HCT116 (cell line): ENCODE results near the gene SH3TC2. TPM values are rescaled to one million over a fixed set of nuclear protein-coding genes. Genes with fewer than 3 reads are reported as not detected.

Experiments
- ATAC-seq: fragments of 200-7000 bp; cut with Tn5 transposase; 2 replicates; pipeline ENCODE4 v1.9.1; 2020; ENCODE audit warnings: mild to moderate bottlenecking, moderate library complexity
- BruUV-seq: library from RNA; stranded (reverse); fragments of 400-500 nt; replicated peaks from 2 replicates; lab custom pipeline; 2021; lab: Mats Ljungman, UMichigan
- CTCF ChIA-PET: fragments of 300-600 bp; sonication (Branson Sonifier 250); formaldehyde crosslinking; loops from one replicate; lab custom pipeline; 2021; ENCODE audit warnings: antibody characterized with exemption; lab: Charles Lee
- POLR2A ChIA-PET: fragments of 300-600, 350-600 bp; sonication (Branson Sonifier 250); formaldehyde crosslinking; loops from one replicate; lab custom pipeline; 2021; ENCODE audit warnings: antibody characterized with exemption; lab: Charles Lee
- RAD21 ChIA-PET, 2 experiments: fragments of 300-600 bp; sonication (Branson Sonifier 250); formaldehyde crosslinking; loops; one replicate each; lab custom pipeline; 2023; ENCODE audit warnings: low total read pairs in 2 of 2; ENCODE audit not compliant: uncharacterized antibody in 2 of 2, unreplicated experiment in 2 of 2, low non-redundant PET in 1 of 2; lab: Charles Lee
- DNase-seq: peaks from one replicate; pipeline ENCODE4 v3.0.0-alpha.2; 2010; ENCODE audit warnings: low read depth, low spot score
- H2AFZ ChIP-seq: fragments of 200-600 bp; shearing (Covaris generic), sonication (generic); 2 replicates; pipeline ENCODE4 v1.6.1; 2017; ENCODE audit warnings: low read depth, mixed run types, mixed read lengths, antibody characterized with exemption, low read length; ENCODE audit not compliant: poor library complexity, severe bottlenecking
- H3K27ac ChIP-seq: 2 replicates; pipeline ENCODE4 v1.5.1; 2012; ENCODE audit warnings: low read depth, low read length
- H3K27me3 ChIP-seq: fragments of 200-600 bp; sonication (generic); 2 replicates; pipeline ENCODE4 v1.6.1; 2016; ENCODE audit warnings: mixed run types, low read length, mixed read lengths; ENCODE audit not compliant: insufficient read depth
- H3K36me3 ChIP-seq, 2 experiments: fragments of 200-500 bp in 1 of 2; fragments of 200-600 bp in 1 of 2; sonication (Bioruptor generic) in 1 of 2; sonication (generic) in 1 of 2; 2 replicates each; pipeline versions ENCODE4 v1.5.1 to v1.6.1; 2014 to 2016; ENCODE audit warnings: low read length in 2 of 2, inconsistent platforms in 1 of 2, mixed read lengths in 1 of 2, mixed run types in 1 of 2; ENCODE audit not compliant: insufficient read depth in 2 of 2, control insufficient read depth in 1 of 2
- H3K4me1 ChIP-seq, 2 experiments: fragments of 200-600 bp in 1 of 2; sonication (generic) in 1 of 2; 2 replicates each; pipeline versions ENCODE4 v1.5.1 to v1.6.1; 2012 to 2017; ENCODE audit warnings: low read length in 2 of 2, inconsistent platforms in 1 of 2, mild to moderate bottlenecking in 1 of 2, mixed read lengths in 1 of 2, mixed run types in 1 of 2, moderate library complexity in 1 of 2; ENCODE audit not compliant: insufficient read depth in 2 of 2, control insufficient read depth in 1 of 2
- H3K4me2 ChIP-seq: fragments of 200-600 bp; sonication (generic); 2 replicates; pipeline ENCODE4 v1.6.1; 2017; ENCODE audit warnings: mixed run types, low read length, mixed read lengths
- H3K4me3 ChIP-seq, 2 experiments: fragments of 200-600 bp in 1 of 2; sonication (generic) in 1 of 2; replicated peaks in 1 of 2; 2 replicates each; pipeline ENCODE4 v1.5.1; 2011 to 2016; ENCODE audit warnings: low read length in 2 of 2, control low read depth in 1 of 2, low read depth in 1 of 2, mild to moderate bottlenecking in 1 of 2, mixed read lengths in 1 of 2, mixed run types in 1 of 2
- H3K79me2 ChIP-seq: fragments of 200-600 bp; sonication (generic); 2 replicates; pipeline ENCODE4 v1.6.1; 2017; ENCODE audit warnings: mild to moderate bottlenecking, mixed run types, low read length, moderate library complexity, mixed read lengths; ENCODE audit not compliant: insufficient read depth
- H3K9ac ChIP-seq: fragments of 200-600 bp; sonication (generic); 2 replicates; pipeline ENCODE4 v1.6.1; 2016; ENCODE audit warnings: low read length, mixed read lengths
- H3K9me2 ChIP-seq: fragments of 200-600 bp; sonication (generic), shearing (Covaris generic); 2 replicates; pipeline ENCODE4 v1.6.1; 2017; ENCODE audit warnings: mixed run types, mild to moderate bottlenecking, moderate library complexity; ENCODE audit not compliant: insufficient read depth
- H3K9me3 ChIP-seq, 2 experiments: fragments of 200-500 bp in 1 of 2; fragments of 200-600 bp in 1 of 2; sonication (Bioruptor generic) in 1 of 2; sonication (generic) in 1 of 2; 2 replicates each; pipeline ENCODE4 v1.6.1; 2014 to 2017; ENCODE audit warnings: low read length in 2 of 2, mixed read lengths in 2 of 2, inconsistent platforms in 1 of 2, low read depth in 1 of 2, mild to moderate bottlenecking in 1 of 2, mixed run types in 1 of 2, moderate library complexity in 1 of 2; ENCODE audit not compliant: control insufficient read depth in 1 of 2, insufficient read depth in 1 of 2
- H4K20me1 ChIP-seq: fragments of 200-600 bp; sonication (generic), shearing (Covaris generic); 2 replicates; pipeline ENCODE4 v1.6.1; 2017; ENCODE audit warnings: mixed run types, mild to moderate bottlenecking, moderate library complexity; ENCODE audit not compliant: insufficient read depth
- ATF3 ChIP-seq: IDR thresholded peaks from 2 replicates; pipeline ENCODE4 v1.6.1; 2012
- CEBPB ChIP-seq: IDR thresholded peaks from 2 replicates; pipeline ENCODE4 v1.6.1; 2012; ENCODE audit warnings: low read depth
- EGR1 ChIP-seq: IDR thresholded peaks from 2 replicates; pipeline ENCODE4 v1.6.1; 2012; ENCODE audit warnings: low read depth
- EZH2 ChIP-seq: fragments of 200-600 bp; sonication (generic); IDR thresholded peaks from 2 replicates; pipeline ENCODE4 v1.6.1; 2017; ENCODE audit warnings: antibody characterized with exemption, mixed run types
- EZH2phosphoT487 ChIP-seq: fragments of 200-600 bp; IDR thresholded peaks from 2 replicates; pipeline ENCODE4 v1.6.1; 2018; ENCODE audit warnings: antibody characterized with exemption, borderline replicate concordance
- FOSL1 ChIP-seq: IDR thresholded peaks from 2 replicates; pipeline ENCODE4 v1.6.1; 2012; ENCODE audit warnings: low read depth
- JUND ChIP-seq: IDR thresholded peaks from 2 replicates; pipeline ENCODE4 v1.6.1; 2012
- POLR2A ChIP-seq: IDR thresholded peaks from 2 replicates; pipeline ENCODE4 v1.7.0; 2011; ENCODE audit warnings: borderline replicate concordance; ENCODE audit not compliant: insufficient read depth, insufficient read length; ENCODE audit errors: extremely low read depth
- POLR2AphosphoS5 ChIP-seq: IDR thresholded peaks from 2 replicates; pipeline ENCODE4 v1.6.1; 2011; ENCODE audit warnings: mild to moderate bottlenecking, low read depth, low read length, moderate library complexity
- RAD21 ChIP-seq: IDR thresholded peaks from 2 replicates; pipeline ENCODE4 v1.6.1; 2012; ENCODE audit warnings: low read depth, mild to moderate bottlenecking
- SP1 ChIP-seq: IDR thresholded peaks from 2 replicates; pipeline ENCODE4 v1.6.1; 2012; ENCODE audit warnings: low read depth
- SRF ChIP-seq: IDR thresholded peaks from 2 replicates; pipeline ENCODE4 v1.6.1; 2012; ENCODE audit warnings: low read depth
- TCF7L2 ChIP-seq: IDR thresholded peaks from 2 replicates; pipeline ENCODE4 v1.7.0; 2011; ENCODE audit warnings: borderline replicate concordance, inconsistent platforms; ENCODE audit not compliant: insufficient read depth, insufficient read length; ENCODE audit errors: extremely low read depth
- YY1 ChIP-seq: IDR thresholded peaks from 2 replicates; pipeline ENCODE4 v1.6.1; 2011; ENCODE audit warnings: low read length, low read depth, moderate library complexity, mild to moderate bottlenecking; ENCODE audit not compliant: insufficient replicate concordance; ENCODE audit errors: extremely low read depth
- ZBTB33 ChIP-seq: IDR thresholded peaks from 2 replicates; pipeline ENCODE4 v1.6.1; 2011; ENCODE audit warnings: mild to moderate bottlenecking, low read length, moderate library complexity; ENCODE audit not compliant: insufficient replicate concordance; ENCODE audit errors: extremely low read depth
- ZFX ChIP-seq: fragments of 450-650 bp; IDR thresholded peaks from 2 replicates; pipeline ENCODE4 v1.6.1; 2017
- ZNF274 ChIP-seq: fragments of 200-500 bp; sonication (Bioruptor generic); IDR thresholded peaks from 2 replicates; pipeline ENCODE4 v1.6.1; 2014; ENCODE audit warnings: mild to moderate bottlenecking, low read depth, low read length, inconsistent platforms
- intact Hi-C: fragments of 100-400 bp; cut with micrococcal nuclease; formaldehyde crosslinking; loops from 2 replicates; pipeline ENCODE4 v1.10.0; 2022
- total RNA-seq: library from RNA; stranded (reverse); gene quantifications from one replicate; pipeline ENCODE4 v1.2.1, GENCODE V29; 2021; ENCODE audit not compliant: unreplicated experiment

SH3TC2 gene
- total RNA-seq, 1 experiment from 2014 or later = 12.8 TPM

DNA sequence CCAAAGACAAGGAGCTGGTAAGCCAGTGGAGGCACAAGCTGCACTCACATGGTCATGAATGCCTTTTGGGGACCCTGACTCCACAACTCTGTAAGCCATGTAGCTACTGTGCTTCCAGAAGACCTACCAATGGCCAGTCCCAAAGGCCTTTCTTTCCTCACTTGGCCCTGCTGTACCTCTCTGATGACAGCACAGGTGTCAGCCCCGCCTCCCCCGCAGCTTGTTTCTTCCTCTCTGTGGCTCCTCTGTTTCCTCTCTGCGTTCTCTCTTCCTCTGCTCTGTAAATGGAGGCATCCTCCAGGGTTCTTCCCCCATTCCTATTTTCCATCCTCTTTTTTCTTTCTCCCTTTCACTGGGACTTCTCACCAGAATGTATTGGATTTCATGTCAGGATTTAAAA lies 26.7 kb downstream of the SH3TC2 start:
- no peaks in the 10 kb centered on the region for H3K9me2 ChIP-seq
- intact Hi-C loops = loop anchor here (10.0 kb wide), 2 partner anchors 211 to 591 kb away; partner anchors contain the start of gene ADRB2
- H3K4me2 ChIP-seq = no peak overlapping the region
- no peak overlapping the region for H2AFZ ChIP-seq
- no peaks in the 10 kb centered on the region for H3K27me3 ChIP-seq
- no TSS peak for BruUV-seq
- ATAC-seq (no peak), DNase-seq (no peak)
- no peaks in the 10 kb centered on the region for H3K36me3 ChIP-seq
- no peaks in the 10 kb centered on the region for H4K20me1 ChIP-seq
- RAD21 ChIA-PET = interaction anchor here (1.1 to 2.7 kb wide), 6 partner anchors 67 to 295 kb away, joined by 3 to 24 read pairs (median 7); no protein-coding TSS in a partner anchor
- no peaks in the 10 kb centered on the region for H3K9me3 ChIP-seq
- POLR2A ChIA-PET = no interaction called here
- CTCF ChIA-PET = interaction anchor here (0.8 to 5.9 kb wide), 12 partner anchors 30 to 303 kb away, joined by 3 to 128 read pairs (median 6); no protein-coding TSS in a partner anchor
- peaks cover 0 to 14% of the 10 kb centered on the region in 2 experiments; a peak in 1 of 4 replicates for H3K4me1 ChIP-seq
- TF ChIP-seq ATF3 (no peak), EZH2phosphoT487 (no peak), YY1 (no peak), RAD21 (no peak), POLR2A (no peak), CEBPB (no peak), TCF7L2 (no peak)
- TF ChIP-seq, all 23 proteins: peak for 0
- H3K4me3 ChIP-seq = no peak overlapping the region
- no peak overlapping the region for H3K27ac ChIP-seq
- no peak overlapping the region for H3K9ac ChIP-seq
- H3K79me2 ChIP-seq = no peaks in the 10 kb centered on the region

GRCh38 chr5:149035372-149035790 lies 27.5 kb downstream of the SH3TC2 start:
- intact Hi-C loops = loop anchor here (1.0 to 10.0 kb wide), 8 partner anchors 79 to 857 kb away; partner anchors contain the start of gene ADRB2
- TF ChIP-seq POLR2A = no peak
- TF ChIP-seq JUND = no peak
- TF ChIP-seq ZBTB33 = no peak
- no peak for TF ChIP-seq ZFX
- TF ChIP-seq FOSL1 = no peak
- TF ChIP-seq EZH2 = no peak
- TF ChIP-seq RAD21 = peak; percentile 96
- TF ChIP-seq POLR2AphosphoS5 = no peak
- TF ChIP-seq SRF = no peak
- TF ChIP-seq EGR1 = no peak
- no peak for TF ChIP-seq ZNF274
- TF ChIP-seq SP1 = no peak
- no peak for TF ChIP-seq YY1

More at GRCh38 chr5:149035372-149035790, 27.5 kb downstream of the SH3TC2 start:
- H3K4me3 ChIP-seq = no peak overlapping the region
- no peaks in the 10 kb centered on the region for H4K20me1 ChIP-seq
- ChIA-PET CTCF (interaction anchor here (0.6 to 5.9 kb wide), 29 partner anchors 9 to 348 kb away, joined by 3 to 128 read pairs (median 4); no protein-coding TSS in a partner anchor), POLR2A (no interaction called here), RAD21 (interaction anchor here (0.7 to 2.7 kb wide), 12 partner anchors 24 to 304 kb away, joined by 3 to 24 read pairs (median 4); no protein-coding TSS in a partner anchor)
- H3K27me3 ChIP-seq = no peaks in the 10 kb centered on the region
- H3K9me2 ChIP-seq = no peaks in the 10 kb centered on the region
- no peaks in the 10 kb centered on the region for H3K36me3 ChIP-seq
- H2AFZ ChIP-seq = no peak overlapping the region
- H3K79me2 ChIP-seq = no peaks in the 10 kb centered on the region
- peak; percentile 96 for ATAC-seq
- H3K9ac ChIP-seq = no peak overlapping the region
- BruUV-seq = no TSS peak
- DNase-seq = peak; percentile 48
- H3K27ac ChIP-seq = no peak overlapping the region
- H3K9me3 ChIP-seq = no peaks in the 10 kb centered on the region
- H3K4me2 ChIP-seq = no peak overlapping the region
- peaks cover 0 to 14% of the 10 kb centered on the region in 2 experiments; a peak in 1 of 4 replicates for H3K4me1 ChIP-seq
